Left colon (tissue), 2 donors: ENCODE results near the gene RPS27L. TPM values are rescaled to one million over a fixed set of nuclear protein-coding genes. Genes with fewer than 3 reads are reported as not detected.
A peak's percentile ranks its signal among the peaks of the same experiment; 100 is the strongest.

Experiments used
- ATAC-seq: fragments of 200-7000 bp; cut with Tn5 transposase; one replicate; pipeline ENCODE4 v1.9.1; 2020; ENCODE audit warnings: mild to moderate bottlenecking, moderate library complexity
- DNase-seq, 2 donors: peaks; one replicate each; pipeline ENCODE4 v3.0.0-alpha.2; 2020
- intact Hi-C, 2 donors: fragments of 100-400 bp; cut with DNase I in 1 of 2; cut with micrococcal nuclease in 1 of 2; formaldehyde crosslinking; loops; one replicate each; pipeline versions ENCODE4 v1.11.2 to v1.14.0; 2022; cut with DNase I, micrococcal nuclease
- total RNA-seq, 2 donors: library from RNA; stranded (reverse); fragmentation: NEBNext Ultra II Directional; extraction: Animal tissue kit (Norgen Biotek cat#: 25700); gene quantifications; one replicate each; pipeline ENCODE4 v1.2.1, GENCODE V29; 2021
- donor health status: DM: no; HTN: no; CAD: no.
- donor health status: DM: yes; HTN: yes; CAD: no.

The RPS27L gene
- total RNA-seq, 2 donors from 2014 or later = 173 to 239 TPM

GRCh38 chr15:63188926-63189871, 31.9 kb upstream of the RPS27L start, which contains the start of gene RAB8B:
RAB8B (plus strand) TSS chr15:63189606; CDS start chr15:63189625, 19 bp downstream.
- DNase-seq = peak; percentile 98 to 100
- ATAC-seq = peak; percentile 99
- intact Hi-C loops = no loop called here

GRCh38 chr15:63188247-63188925, 31.1 kb upstream of the RPS27L start:
- ATAC-seq (no peak), DNase-seq (no peak)
- intact Hi-C loops = no loop called here

- no peak for DNase-seq
- no peak for ATAC-seq
- intact Hi-C loops = no loop called here
Observed at GRCh38 chr15:63187589-63188226, 30.4 kb upstream of the RPS27L start.

- DNase-seq (no peak), ATAC-seq (no peak)
- intact Hi-C loops = no loop called here
Observed at GRCh38 chr15:63186065-63186464, 28.8 kb upstream of the RPS27L start.

- DNase-seq = no peak
- ATAC-seq = no peak
- intact Hi-C loops = no loop called here
Observed at GRCh38 chr15:63185206-63185605, 27.9 kb upstream of the RPS27L start.

GRCh38 chr15:63181648-63182047, 24.4 kb upstream of the RPS27L start:
- no peak for ATAC-seq
- DNase-seq = no peak
- intact Hi-C loops = no loop called here

GRCh38 chr15:63180746-63181145, 23.5 kb upstream of the RPS27L start:
- intact Hi-C loops = no loop called here
- ATAC-seq (no peak), DNase-seq (no peak)

GRCh38 chr15:63178034-63178433, 20.8 kb upstream of the RPS27L start:
- ATAC-seq (peak; percentile 53), DNase-seq (no peak)
- intact Hi-C loops = no loop called here

- DNase-seq (no peak), ATAC-seq (no peak)
- intact Hi-C loops = no loop called here
Observed at GRCh38 chr15:63176302-63176701, 19.0 kb upstream of the RPS27L start.

- intact Hi-C loops = no loop called here
- DNase-seq = no peak
- no peak for ATAC-seq
Observed at GRCh38 chr15:63172851-63173451, 15.7 kb upstream of the RPS27L start.

GRCh38 chr15:63172376-63172775, 15.1 kb upstream of the RPS27L start:
- intact Hi-C loops = no loop called here
- DNase-seq = no peak
- no peak for ATAC-seq

GRCh38 chr15:63169788-63170187, 12.5 kb upstream of the RPS27L start:
- intact Hi-C loops = no loop called here
- DNase-seq = no peak
- ATAC-seq = no peak

- intact Hi-C loops = no loop called here
- no peak for DNase-seq
- ATAC-seq = no peak
Observed at GRCh38 chr15:63166219-63166618, 8.9 kb upstream of the RPS27L start.

- ATAC-seq = no peak
- DNase-seq = no peak
- intact Hi-C loops = no loop called here
Observed at GRCh38 chr15:63165166-63165859, 8.0 kb upstream of the RPS27L start.

- no peak for DNase-seq
- intact Hi-C loops = no loop called here
Observed at GRCh38 chr15:63163217-63163616, 5.9 kb upstream of the RPS27L start.

GRCh38 chr15:63160638-63161037, 3.4 kb upstream of the RPS27L start:
- ATAC-seq (no peak), DNase-seq (no peak)
- intact Hi-C loops = no loop called here

More at GRCh38 chr15:63163217-63163616, 5.9 kb upstream of the RPS27L start:
- ATAC-seq = no peak

- ATAC-seq (peak; percentile 23), DNase-seq (peak; percentile 53 to 60)
- intact Hi-C loops = no loop called here
Observed at GRCh38 chr15:63157891-63158431, 684 bp upstream of the RPS27L start.

- intact Hi-C loops = no loop called here
- DNase-seq (peak; percentile 41 to 54), ATAC-seq (peak; percentile 26)
Observed at GRCh38 chr15:63156755-63157117, 541 bp downstream of the RPS27L start.
